Measurements from ENCODE around the gene FAM53B.

FAM53B gene

GRCh38 chr10:124674768-124675222, 69.4 kb downstream of the FAM53B start:
- TF ChIP-seq CTCF (IDR thresholded peaks at IDR 0.05; ENCODE audit: insufficient read depth, low read depth, low read length, missing control alignments), result no peak
- DNase-seq (ENCODE audit: low read depth), result no peak
- no peak overlapping the region for H3K4me3 ChIP-seq (ENCODE audit: low read length)

- no peak for TF ChIP-seq CTCF (IDR thresholded peaks at IDR 0.05; ENCODE audit: insufficient read depth, low read depth, low read length, missing control alignments)
- no peak for DNase-seq (ENCODE audit: low read depth)
- H3K4me3 ChIP-seq (ENCODE audit: low read length), result no peak overlapping the region
These were observed 72.0 kb downstream of the FAM53B start for GRCh38 chr10:124672181-124672638.

- peak; percentile 72 for DNase-seq (ENCODE audit: low read depth)
- H3K4me3 ChIP-seq (ENCODE audit: low read length), result no peak overlapping the region
- peak; percentile 58 for TF ChIP-seq CTCF (IDR thresholded peaks at IDR 0.05; ENCODE audit: insufficient read depth, low read depth, low read length, missing control alignments)
These were observed 72.6 kb downstream of the FAM53B start for GRCh38 chr10:124671486-124672075.

GRCh38 chr10:124670849-124671248, 73.3 kb downstream of the FAM53B start:
- no peak for DNase-seq (ENCODE audit: low read depth)
- no peak for TF ChIP-seq CTCF (IDR thresholded peaks at IDR 0.05; ENCODE audit: insufficient read depth, low read depth, low read length, missing control alignments)
- no peak overlapping the region for H3K4me3 ChIP-seq (ENCODE audit: low read length)

- TF ChIP-seq CTCF (IDR thresholded peaks at IDR 0.05; ENCODE audit: insufficient read depth, low read depth, low read length, missing control alignments), result no peak
- no peak for DNase-seq (ENCODE audit: low read depth)
- no peak overlapping the region for H3K4me3 ChIP-seq (ENCODE audit: low read length)
These were observed 74.1 kb downstream of the FAM53B start for GRCh38 chr10:124669824-124670654.

GRCh38 chr10:124669141-124669823, 74.9 kb downstream of the FAM53B start:
- no peak overlapping the region for H3K4me3 ChIP-seq (ENCODE audit: low read length)
- TF ChIP-seq CTCF (IDR thresholded peaks at IDR 0.05; ENCODE audit: insufficient read depth, low read depth, low read length, missing control alignments), result no peak
- no peak for DNase-seq (ENCODE audit: low read depth)

All from epithelial cell of esophagus (primary cell).